HG03039 (cell line): Measurements from ENCODE around the gene EIF3B.
"Not testable (repeated sequence)": the region's sequence is repeated elsewhere in the genome, so short reads cannot be mapped to it uniquely, and the experiment has no call there.

Experiments used
- ATAC-seq: cut with Tn5 transposase; IDR thresholded peaks from one replicate; pipeline ENCODE4 v1.9.1; 2021; ENCODE audit warnings: mild to moderate bottlenecking, moderate library complexity; ENCODE audit not compliant: unreplicated experiment

The EIF3B gene

GRCh38 chr7:2376351-2377154 is 21.9 kb downstream of the EIF3B start:
- ATAC-seq: no peak

DNA sequence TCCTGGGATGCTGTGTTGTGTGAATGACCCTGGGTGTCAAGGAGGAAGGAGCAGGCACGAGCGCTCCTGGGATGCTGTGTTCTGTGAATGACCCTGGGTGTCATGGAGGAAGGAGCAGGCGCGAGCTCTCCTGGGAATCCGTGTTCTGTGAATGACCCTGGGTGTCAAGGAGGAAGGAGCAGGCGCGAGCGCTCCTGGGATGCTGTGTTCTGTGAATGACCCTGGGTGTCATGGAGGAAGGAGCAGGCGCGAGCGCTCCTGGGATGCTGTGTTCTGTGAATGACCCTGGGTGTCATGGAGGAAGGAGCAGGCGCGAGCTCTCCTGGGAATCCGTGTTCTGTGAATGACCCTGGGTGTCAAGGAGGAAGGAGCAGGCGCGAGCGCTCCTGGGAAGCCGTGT is 22.9 kb downstream of the EIF3B start:
- ATAC-seq: not testable (repeated sequence)

- not testable (repeated sequence) for ATAC-seq
Observed at GRCh38 chr7:2378125-2378524, 23.5 kb downstream of the EIF3B start.

DNA sequence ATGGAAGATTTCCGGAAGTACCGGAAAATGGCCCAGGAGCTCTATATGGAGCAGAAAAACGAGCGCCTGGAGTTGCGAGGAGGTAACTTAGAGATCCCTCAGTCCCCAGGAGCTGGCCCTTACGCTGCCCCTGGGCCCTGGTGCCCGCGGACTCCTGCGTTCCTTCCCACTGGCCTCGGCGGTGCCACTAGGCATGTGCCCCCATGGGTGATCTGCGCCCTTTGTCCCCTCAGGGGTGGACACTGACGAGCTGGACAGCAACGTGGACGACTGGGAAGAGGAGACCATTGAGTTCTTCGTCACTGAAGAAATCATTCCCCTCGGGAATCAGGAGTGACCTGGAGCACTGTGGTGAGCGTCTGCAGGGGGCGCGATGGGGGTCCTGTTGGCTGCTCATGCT is 24.5 kb downstream of the EIF3B start:
- no peak for ATAC-seq

GRCh38 chr7:2379821-2380450 is 25.3 kb downstream of the EIF3B start:
- no peak for ATAC-seq

DNA sequence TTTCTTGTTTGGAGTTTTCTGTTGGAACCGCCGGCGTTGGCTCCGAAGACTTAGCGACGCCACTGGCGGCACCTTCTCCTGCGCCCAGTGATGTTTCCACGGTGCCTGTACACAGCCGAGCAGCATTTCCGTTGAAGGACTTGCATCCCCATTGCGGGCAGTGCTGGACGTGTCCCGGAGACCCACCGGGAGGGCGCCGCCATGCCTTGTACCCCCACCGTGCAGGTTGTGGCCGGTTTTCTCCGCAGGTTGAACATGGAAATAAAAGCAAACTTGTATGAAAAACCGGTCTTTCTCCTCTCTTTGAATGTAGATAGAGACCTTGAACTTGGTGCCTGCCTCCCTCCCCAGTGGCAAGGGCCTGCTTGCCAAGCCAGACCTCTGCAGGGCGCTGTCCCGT is 25.8 kb downstream of the EIF3B start:
- ATAC-seq: no peak

- ATAC-seq: no peak
Observed at GRCh38 chr7:2381227-2381626, 26.6 kb downstream of the EIF3B start.

- no peak for ATAC-seq
Observed at GRCh38 chr7:2381881-2382509, 27.4 kb downstream of the EIF3B start.

GRCh38 chr7:2383543-2384274 is 29.1 kb downstream of the EIF3B start:
- no peak for ATAC-seq

- ATAC-seq: no peak
Observed at GRCh38 chr7:2384354-2385243, 30.0 kb downstream of the EIF3B start.

DNA sequence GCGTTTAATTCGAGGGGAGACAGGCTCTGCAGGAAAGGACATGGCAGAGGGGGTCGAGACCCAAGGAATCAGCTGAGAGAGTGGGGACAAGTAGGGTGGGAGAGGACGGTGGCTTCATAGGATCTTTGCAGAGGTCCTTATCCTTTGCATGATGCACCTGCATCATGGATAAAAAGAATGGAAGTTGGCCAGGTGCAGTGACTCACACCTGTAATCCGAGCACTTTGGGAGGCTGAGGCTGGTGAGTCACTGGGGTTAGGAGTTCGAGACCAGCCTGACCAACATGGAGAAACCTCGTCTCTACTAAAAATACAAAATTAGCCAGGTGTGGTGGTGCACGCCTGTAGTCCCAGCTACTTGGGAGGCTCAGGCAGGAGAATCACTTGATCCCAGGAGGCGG is 31.5 kb downstream of the EIF3B start:
- ATAC-seq: not testable (repeated sequence)

DNA sequence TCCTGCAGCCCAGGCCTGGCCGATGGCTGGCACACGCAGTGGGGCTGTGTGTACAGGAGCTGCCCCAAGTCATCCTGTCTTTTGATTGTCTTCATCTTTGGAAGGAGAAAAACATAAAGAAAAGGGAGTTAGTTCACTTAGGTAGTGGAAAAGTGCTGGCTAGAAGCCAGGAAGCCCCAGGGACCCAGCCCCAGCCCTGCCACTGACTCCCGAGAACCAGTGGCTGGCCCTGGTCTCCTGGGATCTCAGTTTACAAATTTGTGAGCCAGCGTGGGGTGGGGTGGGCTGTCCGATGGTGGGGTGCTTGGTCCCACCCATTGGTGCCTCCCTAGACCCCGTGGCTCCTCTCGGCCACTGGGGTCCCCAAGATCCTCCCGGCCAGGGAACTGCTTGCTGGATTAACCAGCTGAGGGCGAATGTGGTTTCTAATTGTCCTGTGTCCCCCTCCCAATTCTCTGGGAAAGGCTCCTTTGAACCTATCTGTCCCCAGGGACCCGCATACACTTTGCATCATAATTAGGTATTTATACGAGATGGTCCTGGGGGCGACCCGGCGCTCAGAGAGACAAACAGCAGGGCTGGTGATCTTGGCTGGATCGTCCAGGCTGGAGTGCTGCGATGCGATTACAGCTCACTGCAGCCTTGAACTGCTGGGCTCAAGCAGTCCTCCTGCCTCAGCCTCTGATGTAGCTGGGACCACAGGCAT is 32.5 kb downstream of the EIF3B start:
- no peak for ATAC-seq

GRCh38 chr7:2387897-2388636 is 33.4 kb downstream of the EIF3B start:
- no peak for ATAC-seq

GRCh38 chr7:2388637-2388954 is 34.0 kb downstream of the EIF3B start:
- ATAC-seq: no peak

GRCh38 chr7:2390020-2390816 is 35.6 kb downstream of the EIF3B start:
- ATAC-seq: not testable (repeated sequence)

- ATAC-seq: no peak
Observed at GRCh38 chr7:2393706-2394105, 39.1 kb downstream of the EIF3B start.

GRCh38 chr7:2394566-2395082 is 40.0 kb downstream of the EIF3B start:
- no peak for ATAC-seq

GRCh38 chr7:2398506-2398905 is 43.9 kb downstream of the EIF3B start:
- no peak for ATAC-seq
